Neural crest cell (in vitro differentiated cells): Measurements from ENCODE around the gene DUSP7. TPM values are rescaled to one million over a fixed set of nuclear protein-coding genes. Genes with fewer than 3 reads are reported as not detected.

Source experiments
- DNase-seq: peaks from one replicate; pipeline ENCODE4 v3.0.0; 2021; ENCODE audit warnings: low read depth, mixed read lengths, low spot score
- H3K27ac Mint-ChIP-seq: one replicate; pipeline ENCODE4 v1.8.0; 2021; ENCODE audit warnings: mild to moderate bottlenecking, mixed read lengths; ENCODE audit not compliant: unreplicated experiment
- H3K27me3 Mint-ChIP-seq: 2 replicates; pipeline ENCODE4 v1.8.0; 2021; ENCODE audit warnings: low read depth, mild to moderate bottlenecking, mixed read lengths
- H3K36me3 Mint-ChIP-seq: 2 replicates; pipeline ENCODE4 v1.8.0; 2021; ENCODE audit warnings: low read depth, mild to moderate bottlenecking, mixed read lengths
- H3K4me1 Mint-ChIP-seq: 2 replicates; pipeline ENCODE4 v1.8.0; 2021; ENCODE audit warnings: mixed read lengths
- H3K4me3 Mint-ChIP-seq: one replicate; pipeline ENCODE4 v1.8.0; 2021; ENCODE audit warnings: mild to moderate bottlenecking, mixed read lengths
- H3K9me3 Mint-ChIP-seq: 2 replicates; pipeline ENCODE4 v1.8.0; 2021; ENCODE audit warnings: mixed read lengths
- CTCF ChIP-seq: fragments of 200-600 bp; sonication (generic); conservative IDR thresholded peaks from 2 replicates; pipeline ENCODE4 v1.5.0; 2021; ENCODE audit warnings: antibody characterized with exemption, mild to moderate bottlenecking
- total RNA-seq: library from RNA; stranded (reverse); gene quantifications from 2 replicates; pipeline ENCODE4 v1.2.1, GENCODE V29; 2021

DUSP7 gene
- total RNA-seq, 1 donor from 2014 or later, result 24.2 TPM

GRCh38 chr3:52028572-52028971 lies 27.8 kb downstream of the DUSP7 start:
- no peaks in the 10 kb centered on the region for H3K36me3 Mint-ChIP-seq
- no peak overlapping the region for H3K4me3 Mint-ChIP-seq
- DNase-seq, result no peak
- H3K27me3 Mint-ChIP-seq, result no peaks in the 10 kb centered on the region
- H3K4me1 Mint-ChIP-seq, result peaks cover 33% of the 10 kb centered on the region
- no peak for TF ChIP-seq CTCF
- no peaks in the 10 kb centered on the region for H3K9me3 Mint-ChIP-seq
- H3K27ac Mint-ChIP-seq, result no peak overlapping the region

- no peaks in the 10 kb centered on the region for H3K27me3 Mint-ChIP-seq
- no peak for DNase-seq
- H3K4me1 Mint-ChIP-seq, result peaks cover 45% of the 10 kb centered on the region
- H3K4me3 Mint-ChIP-seq, result no peak overlapping the region
- no peak overlapping the region for H3K27ac Mint-ChIP-seq
- H3K36me3 Mint-ChIP-seq, result no peaks in the 10 kb centered on the region
- no peaks in the 10 kb centered on the region for H3K9me3 Mint-ChIP-seq
- TF ChIP-seq CTCF, result no peak
Measured at GRCh38 chr3:52026041-52026440, 30.3 kb downstream of the DUSP7 start.

- H3K4me1 Mint-ChIP-seq, result peaks cover 48% of the 10 kb centered on the region
- no peaks in the 10 kb centered on the region for H3K36me3 Mint-ChIP-seq
- TF ChIP-seq CTCF, result no peak
- H3K9me3 Mint-ChIP-seq, result no peaks in the 10 kb centered on the region
- DNase-seq, result no peak
- H3K4me3 Mint-ChIP-seq, result no peak overlapping the region
- no peak overlapping the region for H3K27ac Mint-ChIP-seq
- H3K27me3 Mint-ChIP-seq, result no peaks in the 10 kb centered on the region
Measured at GRCh38 chr3:52025453-52025852, 30.9 kb downstream of the DUSP7 start.

- no peak overlapping the region for H3K4me3 Mint-ChIP-seq
- no peaks in the 10 kb centered on the region for H3K27me3 Mint-ChIP-seq
Measured at GRCh38 chr3:52024765-52025452, 31.5 kb downstream of the DUSP7 start.

GRCh38 chr3:52023860-52024764 lies 32.3 kb downstream of the DUSP7 start:
- no peak for DNase-seq
- no peak overlapping the region for H3K4me3 Mint-ChIP-seq
- no peak for TF ChIP-seq CTCF
- H3K4me1 Mint-ChIP-seq, result peaks cover 53% of the 10 kb centered on the region
- H3K9me3 Mint-ChIP-seq, result no peaks in the 10 kb centered on the region
- H3K27me3 Mint-ChIP-seq, result no peaks in the 10 kb centered on the region
- no peaks in the 10 kb centered on the region for H3K36me3 Mint-ChIP-seq
- no peak overlapping the region for H3K27ac Mint-ChIP-seq

More at GRCh38 chr3:52024765-52025452, 31.5 kb downstream of the DUSP7 start:
- Mint-ChIP-seq H3K27ac (no peak overlapping the region), H3K9me3 (no peaks in the 10 kb centered on the region), H3K36me3 (no peaks in the 10 kb centered on the region), H3K4me1 (peaks cover 49% of the 10 kb centered on the region)
- DNase-seq, result no peak
- no peak for TF ChIP-seq CTCF
